Left ventricle myocardium inferior (tissue), 1 donor: Measurements from ENCODE around the gene TRO. TPM values are rescaled to one million over a fixed set of nuclear protein-coding genes. Genes with fewer than 3 reads are reported as not detected.

ENCODE experiments used
- DNase-seq: peaks from one replicate; pipeline ENCODE4 v3.0.0-alpha.2; 2020
- H3K27ac ChIP-seq: fragments of 200-600 bp; replicated peaks from 2 replicates; pipeline ENCODE4 v1.8.0; 2021
- H3K27me3 ChIP-seq: fragments of 200-600 bp; 2 replicates; pipeline ENCODE4 v1.8.0; 2021; ENCODE audit warnings: low read depth
- H3K36me3 ChIP-seq: fragments of 200-600 bp; 2 replicates; pipeline ENCODE4 v1.8.0; 2021
- H3K4me1 ChIP-seq: fragments of 200-600 bp; 2 replicates; pipeline ENCODE4 v1.8.0; 2021
- H3K4me3 ChIP-seq: fragments of 200-600 bp; 2 replicates; pipeline ENCODE4 v1.8.0; 2021; ENCODE audit warnings: mild to moderate bottlenecking, moderate library complexity
- H3K9me3 ChIP-seq: fragments of 200-600 bp; replicated peaks from 2 replicates; pipeline ENCODE4 v1.8.0; 2021
- intact Hi-C: fragments of 100-400 bp; cut with micrococcal nuclease; formaldehyde crosslinking; loops from one replicate; pipeline ENCODE4 v1.11.0; 2022
- total RNA-seq: library from RNA; stranded (reverse); fragmentation: NEBNext Ultra II Directional; extraction: Animal tissue kit (Norgen Biotek cat#: 25700); gene quantifications from one replicate; pipeline ENCODE4 v1.2.1, GENCODE V29; 2021
- TF ChIP-seq, protein P1 (sequence below): fragments of 200-600 bp; IDR thresholded peaks from 2 replicates; pipeline ENCODE4 v1.8.0; 2021; ENCODE audit warnings: antibody characterized with exemption, mild to moderate bottlenecking, borderline replicate concordance
- donor health status: DM: no; HTN: yes; CAD: no; lungs with severe emphysema.

Gene TRO
- total RNA-seq, 1 donor from 2014 or later, result 1.9 TPM

DNA sequence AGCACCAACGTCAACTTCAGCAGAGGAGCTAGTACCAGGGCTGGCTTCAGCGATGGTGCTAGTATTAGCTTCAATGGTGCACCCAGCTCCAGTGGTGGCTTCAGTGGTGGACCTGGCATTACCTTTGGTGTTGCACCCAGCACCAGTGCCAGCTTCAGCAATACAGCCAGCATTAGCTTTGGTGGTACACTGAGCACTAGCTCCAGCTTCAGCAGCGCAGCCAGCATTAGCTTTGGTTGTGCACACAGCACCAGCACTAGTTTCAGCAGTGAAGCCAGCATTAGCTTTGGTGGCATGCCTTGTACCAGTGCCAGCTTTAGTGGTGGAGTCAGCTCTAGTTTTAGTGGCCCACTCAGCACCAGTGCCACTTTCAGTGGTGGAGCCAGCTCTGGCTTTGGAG, 8.3 kb downstream of the TRO start:
- intact Hi-C loops, result no loop called here
- TF ChIP-seq, protein P1, sequence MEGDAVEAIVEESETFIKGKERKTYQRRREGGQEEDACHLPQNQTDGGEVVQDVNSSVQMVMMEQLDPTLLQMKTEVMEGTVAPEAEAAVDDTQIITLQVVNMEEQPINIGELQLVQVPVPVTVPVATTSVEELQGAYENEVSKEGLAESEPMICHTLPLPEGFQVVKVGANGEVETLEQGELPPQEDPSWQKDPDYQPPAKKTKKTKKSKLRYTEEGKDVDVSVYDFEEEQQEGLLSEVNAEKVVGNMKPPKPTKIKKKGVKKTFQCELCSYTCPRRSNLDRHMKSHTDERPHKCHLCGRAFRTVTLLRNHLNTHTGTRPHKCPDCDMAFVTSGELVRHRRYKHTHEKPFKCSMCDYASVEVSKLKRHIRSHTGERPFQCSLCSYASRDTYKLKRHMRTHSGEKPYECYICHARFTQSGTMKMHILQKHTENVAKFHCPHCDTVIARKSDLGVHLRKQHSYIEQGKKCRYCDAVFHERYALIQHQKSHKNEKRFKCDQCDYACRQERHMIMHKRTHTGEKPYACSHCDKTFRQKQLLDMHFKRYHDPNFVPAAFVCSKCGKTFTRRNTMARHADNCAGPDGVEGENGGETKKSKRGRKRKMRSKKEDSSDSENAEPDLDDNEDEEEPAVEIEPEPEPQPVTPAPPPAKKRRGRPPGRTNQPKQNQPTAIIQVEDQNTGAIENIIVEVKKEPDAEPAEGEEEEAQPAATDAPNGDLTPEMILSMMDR, result no peak
- no peaks in the 10 kb centered on the region for H3K4me1 ChIP-seq
- H3K9me3 ChIP-seq, result no peaks in the 10 kb centered on the region
- no peaks in the 10 kb centered on the region for H3K36me3 ChIP-seq
- H3K27me3 ChIP-seq, result no peaks in the 10 kb centered on the region
- no peak overlapping the region for H3K4me3 ChIP-seq
- DNase-seq, result no peak
- H3K27ac ChIP-seq, result no peak overlapping the region

DNA sequence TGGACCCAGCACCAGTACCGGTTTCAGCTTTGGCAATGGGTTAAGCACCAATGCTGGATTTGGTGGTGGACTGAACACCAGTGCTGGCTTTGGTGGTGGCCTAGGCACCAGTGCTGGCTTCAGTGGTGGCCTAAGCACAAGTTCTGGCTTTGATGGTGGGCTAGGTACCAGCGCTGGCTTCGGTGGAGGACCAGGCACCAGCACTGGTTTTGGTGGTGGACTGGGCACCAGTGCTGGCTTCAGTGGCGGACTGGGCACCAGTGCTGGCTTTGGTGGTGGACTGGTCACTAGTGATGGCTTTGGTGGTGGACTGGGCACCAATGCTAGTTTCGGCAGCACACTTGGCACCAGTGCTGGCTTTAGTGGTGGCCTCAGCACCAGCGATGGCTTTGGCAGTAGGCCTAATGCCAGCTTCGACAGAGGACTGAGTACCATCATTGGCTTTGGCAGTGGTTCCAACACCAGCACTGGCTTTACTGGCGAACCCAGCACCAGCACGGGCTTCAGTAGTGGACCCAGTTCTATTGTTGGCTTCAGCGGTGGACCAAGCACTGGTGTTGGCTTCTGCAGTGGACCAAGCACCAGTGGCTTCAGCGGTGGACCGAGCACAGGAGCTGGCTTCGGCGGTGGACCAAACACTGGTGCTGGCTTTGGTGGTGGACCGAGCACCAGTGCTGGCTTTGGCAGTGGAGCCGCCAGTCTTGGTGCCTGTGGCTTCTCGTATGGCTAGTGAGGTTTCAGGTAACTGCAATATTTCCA, 9.8 kb downstream of the TRO start:
- no peaks in the 10 kb centered on the region for H3K36me3 ChIP-seq
- TF ChIP-seq, protein P1, result no peak
- intact Hi-C loops, result no loop called here
- H3K27me3 ChIP-seq, result no peaks in the 10 kb centered on the region
- DNase-seq, result no peak
- H3K9me3 ChIP-seq, result no peaks in the 10 kb centered on the region
- H3K27ac ChIP-seq, result no peak overlapping the region
- no peak overlapping the region for H3K4me3 ChIP-seq
- no peaks in the 10 kb centered on the region for H3K4me1 ChIP-seq

DNA sequence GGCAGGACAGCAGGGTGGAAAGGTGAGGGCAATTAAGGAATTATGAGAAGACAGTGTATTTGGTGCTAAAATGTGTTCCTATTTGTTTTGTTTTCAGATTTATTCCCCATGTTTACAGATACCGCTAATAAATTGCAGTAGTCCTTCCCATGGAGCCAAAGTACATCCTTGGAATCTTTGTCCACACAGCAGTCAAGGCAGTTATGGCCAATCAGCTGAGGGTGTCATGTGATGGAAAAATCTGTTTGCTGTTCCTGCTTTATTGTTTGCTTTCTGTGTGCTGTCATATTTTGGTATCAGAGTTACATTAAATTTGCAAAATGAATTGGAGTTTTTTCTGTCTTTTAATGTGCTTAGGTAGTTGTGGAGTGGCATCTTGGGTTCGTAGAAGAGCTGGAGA, 10.5 kb downstream of the TRO start:
- Histone ChIP-seq H3K27ac (no peak overlapping the region), H3K36me3 (no peaks in the 10 kb centered on the region), H3K27me3 (no peaks in the 10 kb centered on the region), H3K4me1 (no peaks in the 10 kb centered on the region), H3K9me3 (no peaks in the 10 kb centered on the region), H3K4me3 (no peak overlapping the region)
- TF ChIP-seq, protein P1, result no peak
- intact Hi-C loops, result no loop called here
- no peak for DNase-seq

DNA sequence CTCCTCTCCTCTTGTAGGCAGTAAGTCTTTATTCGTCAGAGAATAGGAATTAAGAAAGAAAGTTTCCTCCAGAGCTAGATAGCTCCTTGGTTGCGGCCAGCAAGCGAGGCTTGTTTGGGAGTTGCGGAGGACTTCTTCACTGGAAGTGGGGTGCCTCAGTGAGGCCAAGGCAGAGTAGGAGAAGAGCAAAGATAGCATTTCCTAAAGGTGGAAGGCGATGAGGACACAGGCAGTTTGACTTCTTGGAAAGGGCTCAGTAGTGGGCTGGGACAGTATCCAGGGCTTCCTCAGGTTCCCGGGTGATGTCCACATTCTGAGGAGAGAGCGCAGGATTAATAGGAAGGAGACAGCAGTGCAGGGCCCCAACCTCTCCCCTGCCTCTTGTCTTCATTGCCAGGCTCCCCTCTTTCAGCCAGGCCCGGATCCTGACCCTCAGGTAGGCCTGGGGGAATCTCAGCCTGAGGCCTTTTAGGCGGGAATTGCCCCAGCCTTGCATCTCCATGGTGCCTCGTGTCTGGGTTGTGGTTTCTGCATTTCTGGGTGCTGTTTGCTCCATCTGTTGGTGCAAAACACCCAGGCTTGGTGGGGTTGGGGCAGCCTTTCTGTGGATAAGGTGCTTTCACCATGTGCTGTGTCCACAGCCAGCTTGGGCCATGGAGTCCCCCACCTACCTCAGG, 12.7 kb downstream of the TRO start:
- Histone ChIP-seq H3K9me3 (no peaks in the 10 kb centered on the region), H3K27me3 (no peaks in the 10 kb centered on the region), H3K27ac (no peak overlapping the region), H3K36me3 (no peaks in the 10 kb centered on the region), H3K4me3 (no peak overlapping the region), H3K4me1 (no peaks in the 10 kb centered on the region)
- DNase-seq, result no peak
- TF ChIP-seq, protein P1, result no peak
- intact Hi-C loops, result no loop called here

DNA sequence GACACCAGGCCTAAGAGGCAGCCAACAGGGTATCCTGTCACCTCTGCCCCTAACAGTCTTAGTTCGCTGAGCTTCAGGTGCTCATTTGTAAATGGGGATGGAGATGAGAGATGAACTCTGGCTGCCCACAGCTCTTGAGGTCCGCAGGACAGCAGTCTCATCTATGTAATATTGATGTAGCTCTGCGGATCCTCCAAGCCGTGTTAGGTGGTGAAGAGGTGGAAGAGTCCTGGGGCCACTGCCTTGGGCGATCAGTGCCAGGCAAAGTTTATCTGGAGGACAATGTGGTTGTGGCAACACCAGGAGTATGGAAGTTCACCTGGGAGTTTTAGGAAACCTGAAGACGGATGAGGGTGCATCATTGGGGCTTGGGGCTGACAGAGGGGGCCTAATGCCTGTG, 13.4 kb downstream of the TRO start:
- Histone ChIP-seq H3K27ac (no peak overlapping the region), H3K9me3 (no peaks in the 10 kb centered on the region), H3K27me3 (no peaks in the 10 kb centered on the region), H3K36me3 (no peaks in the 10 kb centered on the region), H3K4me1 (no peaks in the 10 kb centered on the region), H3K4me3 (no peak overlapping the region)
- intact Hi-C loops, result no loop called here
- no peak for DNase-seq
- TF ChIP-seq, protein P1, result no peak
